Measurements from ENCODE around the gene C11orf21. TPM values are rescaled to one million over a fixed set of nuclear protein-coding genes. Genes with fewer than 3 reads are reported as not detected.

Gene C11orf21
- polyA plus RNA-seq, 3 donors = 10.8 to 135 (median 13.1) TPM

- peak overlapping the region; percentile 75 to 84 for H3K27ac ChIP-seq (ENCODE audit: low read depth in 1 of 2, low read length in 2 of 2)
Measured at GRCh38 chr11:2266586-2267305, 35.0 kb downstream of the C11orf21 start.

More at GRCh38 chr11:2266586-2267305, 35.0 kb downstream of the C11orf21 start:
- Histone ChIP-seq H3K4me2 (replicated peaks; ENCODE audit: extremely low read depth, low read length, poor library complexity, severe bottlenecking) (peak overlapping the region; percentile 72), H4K20me1 (ENCODE audit: insufficient read depth, low read length) (no peaks in the 10 kb centered on the region), H3K4me1 (ENCODE audit: control insufficient read depth in 1 of 2, insufficient read depth in 2 of 2, low read length in 2 of 2) (peaks cover 52 to 71% of the 10 kb centered on the region in 2 donors), H3K4me3 (replicated peaks in 1 of 3; ENCODE audit: low read depth in 2 of 3, low read length in 3 of 3) (peak overlapping the region in 1 of 3 experiments; percentile 61), H3K36me3 (replicated peaks in 1 of 2; ENCODE audit: control insufficient read depth in 1 of 2, insufficient read depth in 2 of 2, low read length in 2 of 2) (no peaks in the 10 kb centered on the region), H3K27me3 (ENCODE audit: control insufficient read depth in 2 of 2, insufficient read depth in 2 of 2, low read length in 2 of 2) (peaks cover 0 to 7% of the 10 kb centered on the region in 2 donors), H3K79me2 (ENCODE audit: insufficient read depth, low read length) (no peaks in the 10 kb centered on the region), H2AFZ (ENCODE audit: insufficient read depth, low read depth, low read length, poor library complexity, severe bottlenecking) (no peak overlapping the region), H3K9me3 (replicated peaks in 1 of 2; ENCODE audit: control insufficient read depth in 1 of 2, insufficient read depth in 1 of 2, low read length in 2 of 2) (peaks cover 0 to 2% of the 10 kb centered on the region in 2 donors), H3K9ac (ENCODE audit: insufficient read depth, low read length, poor library complexity, severe bottlenecking) (no peak overlapping the region)
- 97% methylated on average over 22 of the region's 26 CpGs for WGBS (ENCODE audit: insufficient coverage)
- Mint-ChIP-seq H3K27ac (peak overlapping the region in 4 of 7 donors; percentile 25 to 95 (median 92)), H3K27me3 (ENCODE audit: low read depth in 3 of 3) (peaks cover 5 to 15% (median 7%) of the 10 kb centered on the region in 3 donors), H3K9me3 (peaks cover 0 to 7% (median 3%) of the 10 kb centered on the region in 7 donors), H3K4me3 (no peak overlapping the region), H3K4me1 (peaks cover 40% of the 10 kb centered on the region), H3K36me3 (peaks cover 3 to 6% of the 10 kb centered on the region in 2 donors)
- no peak for DNase-seq
- intact Hi-C loops (cut with micrococcal nuclease) = loop anchor here (5.0 kb wide), 2 partner anchors 36 to 136 kb away; partner anchors contain the start of genes TSSC4 (in 2 of the 2), C11orf21 (in 1 of the 2) and TSPAN32 (in 1 of the 2)
- TF ChIP-seq, protein P1, sequence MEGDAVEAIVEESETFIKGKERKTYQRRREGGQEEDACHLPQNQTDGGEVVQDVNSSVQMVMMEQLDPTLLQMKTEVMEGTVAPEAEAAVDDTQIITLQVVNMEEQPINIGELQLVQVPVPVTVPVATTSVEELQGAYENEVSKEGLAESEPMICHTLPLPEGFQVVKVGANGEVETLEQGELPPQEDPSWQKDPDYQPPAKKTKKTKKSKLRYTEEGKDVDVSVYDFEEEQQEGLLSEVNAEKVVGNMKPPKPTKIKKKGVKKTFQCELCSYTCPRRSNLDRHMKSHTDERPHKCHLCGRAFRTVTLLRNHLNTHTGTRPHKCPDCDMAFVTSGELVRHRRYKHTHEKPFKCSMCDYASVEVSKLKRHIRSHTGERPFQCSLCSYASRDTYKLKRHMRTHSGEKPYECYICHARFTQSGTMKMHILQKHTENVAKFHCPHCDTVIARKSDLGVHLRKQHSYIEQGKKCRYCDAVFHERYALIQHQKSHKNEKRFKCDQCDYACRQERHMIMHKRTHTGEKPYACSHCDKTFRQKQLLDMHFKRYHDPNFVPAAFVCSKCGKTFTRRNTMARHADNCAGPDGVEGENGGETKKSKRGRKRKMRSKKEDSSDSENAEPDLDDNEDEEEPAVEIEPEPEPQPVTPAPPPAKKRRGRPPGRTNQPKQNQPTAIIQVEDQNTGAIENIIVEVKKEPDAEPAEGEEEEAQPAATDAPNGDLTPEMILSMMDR (IDR thresholded peaks at IDR 0.05) = no peak

Data from CD14-positive monocyte (primary cell).